GM11168 (cell line): ENCODE data around the gene NHERF2.
"Not testable (repeated sequence)": the region's sequence is repeated elsewhere in the genome, so short reads cannot be mapped to it uniquely, and the experiment has no call there.

Source experiments
- in situ Hi-C: fragments of 300-500 bp; cut with MboI; formaldehyde crosslinking; loops from one replicate; pipeline ENCODE4 v1.12.0; 2022; ENCODE audit warnings: low sequenced_read_pairs; ENCODE audit not compliant: unreplicated experiment

The NHERF2 gene

DNA sequence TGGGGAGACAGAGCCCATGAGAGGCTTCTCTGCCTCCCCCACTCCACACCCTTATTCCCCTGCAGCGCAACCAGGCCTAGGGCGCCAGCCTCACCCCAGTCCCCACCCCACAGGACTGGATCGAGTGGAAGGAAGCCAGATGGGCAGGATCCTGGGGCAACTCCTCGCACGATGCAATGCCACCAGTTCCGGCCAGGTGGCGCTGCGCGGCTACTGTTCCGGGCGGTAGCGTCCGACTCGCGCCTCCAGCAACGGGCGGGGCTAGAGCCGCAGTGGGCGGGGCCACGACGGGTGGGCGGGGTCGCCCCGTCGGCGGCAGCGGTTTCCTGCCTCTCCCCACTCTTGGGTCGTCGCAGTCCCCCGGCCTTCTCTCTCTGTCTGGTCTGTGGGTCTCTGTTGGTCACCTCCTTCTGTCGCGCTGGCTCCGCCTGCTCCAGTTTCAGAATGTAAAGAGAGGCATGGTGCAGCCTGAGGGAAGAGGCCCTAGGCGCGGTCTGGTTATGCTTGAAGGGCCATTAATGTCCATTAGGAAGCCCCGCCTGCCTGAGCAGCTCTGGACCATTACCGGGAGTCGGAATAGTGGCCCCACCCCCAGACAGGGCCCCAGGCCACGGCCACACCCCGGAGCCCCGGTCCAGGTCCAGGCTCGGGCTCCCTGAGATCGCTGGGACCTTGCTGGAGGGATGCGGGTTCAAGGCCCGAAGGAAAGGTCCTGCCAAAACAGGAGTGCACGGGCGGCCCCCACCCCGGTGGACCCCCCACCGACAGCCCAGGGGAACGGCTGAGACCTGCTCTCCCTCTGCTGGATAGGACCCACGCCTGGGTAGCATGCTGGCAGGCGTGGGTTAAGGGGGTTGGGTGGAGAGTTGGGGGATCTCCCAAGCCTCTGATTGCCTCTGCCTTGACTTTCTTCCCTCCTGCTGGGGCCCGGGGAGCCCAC lies 3.3 kb upstream of the NHERF2 start:
- in situ Hi-C loops: loop anchor here (25.0 kb wide), 1 partner anchor 464 kb away; the partner anchor contains the start of gene TBC1D24

DNA sequence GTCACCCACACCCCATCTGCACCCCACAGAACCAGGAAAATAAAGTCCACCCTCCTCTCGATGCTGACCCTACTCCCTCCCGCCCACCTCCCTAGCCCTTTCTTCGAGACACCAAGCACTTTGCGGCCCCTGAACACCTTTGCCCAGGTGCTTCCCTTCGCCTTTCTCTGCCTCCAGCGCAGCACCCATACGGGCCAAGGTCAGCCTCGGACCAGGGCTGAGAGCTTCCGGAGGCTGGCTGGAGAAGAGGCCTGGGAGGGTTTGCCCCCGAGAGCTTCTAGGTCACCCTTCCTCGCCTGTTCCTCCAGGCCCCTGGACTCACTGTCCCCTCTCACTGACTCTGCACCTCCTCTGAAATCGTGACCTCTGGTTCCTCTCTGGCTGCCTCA lies 2.7 kb upstream of the NHERF2 start:
- in situ Hi-C loops: loop anchor here (25.0 kb wide), 1 partner anchor 463 kb away; the partner anchor contains the start of gene TBC1D24

DNA sequence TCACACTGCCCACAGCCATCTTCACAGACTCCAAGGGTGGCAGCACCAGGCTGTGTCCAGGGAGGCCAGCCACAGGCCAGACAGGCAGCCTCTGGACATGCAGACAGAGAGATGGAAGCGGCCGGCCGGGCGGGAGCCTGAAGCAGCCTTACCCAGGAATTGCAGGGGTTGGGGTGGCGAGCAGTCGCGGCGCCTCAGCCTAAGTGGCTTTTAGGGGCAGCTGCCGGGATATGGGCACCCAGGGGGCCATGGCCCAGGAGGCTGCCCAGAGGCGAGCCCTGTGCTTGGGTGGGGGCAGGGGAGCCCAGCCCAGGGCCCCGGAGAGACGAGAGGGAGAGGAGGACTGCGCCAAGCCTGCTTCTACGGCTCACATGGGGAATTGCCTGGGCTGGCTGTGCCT lies 1.5 kb upstream of the NHERF2 start:
- in situ Hi-C loops: no loop called here

- in situ Hi-C loops: no loop called here
Observed at GRCh38 chr16:2025878-2026460, 733 bp upstream of the NHERF2 start.

GRCh38 chr16:2027024-2028010 lies 615 bp downstream of the NHERF2 start:
- in situ Hi-C loops: no loop called here

GRCh38 chr16:2028146-2028545 lies 1.4 kb downstream of the NHERF2 start:
- in situ Hi-C loops: no loop called here

DNA sequence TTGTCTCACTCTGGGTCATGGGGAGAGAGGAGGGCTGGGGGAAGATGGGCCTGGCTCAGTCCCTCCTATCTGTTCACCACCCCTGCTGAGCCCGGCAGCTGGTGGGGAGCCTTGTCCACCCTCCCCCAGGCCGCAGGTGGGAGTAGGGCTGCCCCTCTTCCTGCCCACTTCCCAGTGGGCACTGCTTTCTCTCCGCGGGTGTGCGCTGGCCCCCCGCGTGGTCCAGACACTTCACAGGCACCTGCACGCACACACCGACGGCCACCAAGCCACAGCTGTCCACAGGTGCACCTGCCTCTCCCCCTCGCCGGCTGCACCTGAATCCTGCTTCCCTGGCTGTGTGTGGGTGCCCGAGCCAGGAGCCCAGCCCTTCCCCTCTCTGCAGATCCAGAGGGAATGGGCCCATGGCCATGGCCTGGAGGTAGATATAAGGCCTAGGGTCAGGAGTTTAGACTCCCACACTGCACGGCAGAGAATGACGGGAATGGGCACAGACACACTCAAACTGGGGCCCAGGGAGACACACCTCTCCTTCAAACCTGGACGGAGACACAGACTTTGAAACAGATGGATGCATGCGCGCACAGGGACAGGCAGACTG lies 2.0 kb downstream of the NHERF2 start:
- in situ Hi-C loops: no loop called here

- in situ Hi-C loops: no loop called here
Observed at GRCh38 chr16:2029350-2029749, 2.6 kb downstream of the NHERF2 start.

DNA sequence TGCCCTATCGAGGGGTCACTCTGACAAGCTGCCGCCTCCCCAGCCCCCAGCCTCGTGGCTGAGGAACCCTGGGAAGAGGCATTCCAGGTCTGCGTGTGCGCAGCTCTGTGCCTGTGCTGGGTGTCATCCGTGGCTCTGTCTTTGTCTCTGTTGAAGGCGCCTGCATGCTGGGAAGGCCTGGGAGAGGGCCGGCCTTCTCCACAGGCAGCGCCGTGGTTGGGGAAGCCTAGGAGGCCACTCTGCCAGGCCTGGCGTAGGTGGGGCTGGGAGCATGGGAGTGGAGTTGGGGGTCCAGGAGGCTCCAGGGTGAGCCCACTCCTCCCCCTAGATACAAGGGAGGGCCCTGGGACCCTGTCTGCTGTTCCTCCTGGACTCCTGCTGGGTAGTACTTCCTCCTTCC lies 3.3 kb downstream of the NHERF2 start:
- in situ Hi-C loops: no loop called here

DNA sequence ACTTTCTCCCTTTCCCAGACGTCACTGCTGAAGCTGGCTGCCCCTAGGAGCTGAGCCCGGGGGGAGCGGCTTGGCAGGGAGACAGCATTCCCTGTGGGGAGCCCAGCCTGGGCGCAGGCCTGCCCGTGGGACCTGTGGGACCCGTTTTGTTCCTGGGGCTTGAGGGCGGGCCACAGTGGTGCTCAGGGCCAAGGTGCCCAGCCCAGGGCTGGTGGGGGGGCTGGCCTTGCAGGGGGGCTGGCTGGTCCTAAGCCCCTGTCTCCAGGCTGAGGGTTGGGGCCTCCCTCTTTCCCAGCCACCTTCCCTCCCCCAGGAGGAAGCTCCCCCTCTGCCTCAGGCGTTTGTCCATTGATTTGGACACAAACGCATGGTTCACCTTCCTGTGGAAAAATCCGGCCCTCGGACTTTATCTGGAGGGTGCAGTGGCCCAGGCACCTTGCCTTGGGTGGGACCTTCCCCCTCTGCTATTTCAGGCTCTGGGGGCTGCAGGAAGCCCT lies 4.4 kb downstream of the NHERF2 start:
- in situ Hi-C loops: no loop called here

- in situ Hi-C loops: no loop called here
Observed at GRCh38 chr16:2032285-2033056, 5.8 kb downstream of the NHERF2 start.

DNA sequence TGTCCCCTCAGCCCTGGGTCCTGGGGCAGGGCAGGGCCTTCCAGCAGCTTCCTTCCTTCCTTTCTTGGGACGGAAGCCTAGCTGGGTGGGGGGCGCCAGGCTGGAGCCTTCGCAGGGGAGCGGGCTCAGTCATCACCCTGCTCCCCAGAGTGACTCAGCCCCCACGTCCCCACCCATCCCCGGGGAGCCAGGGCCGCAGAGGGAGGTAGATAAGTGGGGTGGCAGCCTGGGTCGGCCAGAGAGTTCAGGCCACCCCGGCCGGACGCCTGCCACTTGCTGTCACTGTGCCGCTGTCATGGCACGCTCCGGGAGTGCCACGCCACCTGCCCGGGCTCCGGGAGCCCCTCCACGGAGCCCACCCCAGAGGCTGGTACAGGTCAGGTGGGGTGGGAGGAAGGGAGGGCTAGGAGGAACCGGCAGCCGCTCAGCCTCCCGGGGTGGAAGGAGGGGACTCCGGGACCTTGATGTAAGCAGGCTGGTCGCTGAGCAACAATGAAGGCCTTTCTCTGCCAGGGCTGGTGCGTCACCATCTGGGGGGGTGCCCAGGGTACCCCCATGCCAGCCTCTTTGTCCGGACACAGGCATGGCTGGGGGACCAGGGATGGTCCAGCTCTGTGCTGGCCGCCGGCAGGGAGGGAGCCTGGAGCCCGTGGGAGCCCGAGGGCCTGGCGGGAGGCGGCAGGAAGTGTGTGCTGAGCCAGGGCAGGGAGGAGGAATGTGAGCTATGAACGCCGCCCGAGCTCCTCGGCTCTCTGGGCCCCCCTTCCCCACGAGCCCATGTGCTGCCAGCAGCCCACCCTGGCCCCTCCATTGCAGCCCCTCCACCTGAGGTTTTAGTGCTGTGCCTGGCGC lies 6.6 kb downstream of the NHERF2 start:
- in situ Hi-C loops: no loop called here

DNA sequence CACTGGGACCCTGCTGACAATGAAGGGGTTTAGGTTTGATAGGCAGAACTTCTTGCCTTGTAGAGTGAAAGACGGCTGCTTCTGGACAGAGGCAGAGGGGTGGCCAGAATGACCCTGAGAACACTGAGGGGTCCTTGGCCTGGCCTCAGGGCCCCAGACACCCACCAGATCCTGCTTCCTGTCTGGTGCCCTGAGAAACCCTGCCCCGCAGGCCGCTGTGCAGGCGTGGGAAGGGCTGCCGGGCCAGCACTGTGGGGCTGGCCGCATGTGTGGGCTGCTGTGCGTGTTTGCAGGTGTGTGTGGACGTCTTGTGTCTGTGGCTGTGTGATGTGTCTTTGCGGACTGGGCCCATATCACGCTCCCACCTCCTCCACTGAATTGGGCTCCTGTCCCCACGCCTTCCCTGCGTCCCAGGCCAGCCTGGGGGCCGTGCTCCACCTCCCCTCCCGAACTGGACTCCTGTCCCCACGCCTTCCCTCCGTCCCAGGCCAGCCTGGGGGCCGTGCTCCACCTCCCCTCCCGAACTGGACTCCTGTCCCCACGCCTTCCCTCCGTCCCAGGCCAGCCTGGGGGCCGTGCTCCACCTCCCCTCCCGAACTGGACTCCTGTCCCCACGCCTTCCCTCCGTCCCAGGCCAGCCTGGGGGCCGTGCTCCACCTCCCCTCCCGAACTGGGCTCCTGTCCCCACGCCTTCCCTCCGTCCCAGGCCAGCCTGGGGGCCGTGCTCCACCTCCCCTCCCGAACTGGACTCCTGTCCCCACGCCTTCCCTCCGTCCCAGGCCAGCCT lies 7.4 kb downstream of the NHERF2 start:
- in situ Hi-C loops: not testable (repeated sequence)

DNA sequence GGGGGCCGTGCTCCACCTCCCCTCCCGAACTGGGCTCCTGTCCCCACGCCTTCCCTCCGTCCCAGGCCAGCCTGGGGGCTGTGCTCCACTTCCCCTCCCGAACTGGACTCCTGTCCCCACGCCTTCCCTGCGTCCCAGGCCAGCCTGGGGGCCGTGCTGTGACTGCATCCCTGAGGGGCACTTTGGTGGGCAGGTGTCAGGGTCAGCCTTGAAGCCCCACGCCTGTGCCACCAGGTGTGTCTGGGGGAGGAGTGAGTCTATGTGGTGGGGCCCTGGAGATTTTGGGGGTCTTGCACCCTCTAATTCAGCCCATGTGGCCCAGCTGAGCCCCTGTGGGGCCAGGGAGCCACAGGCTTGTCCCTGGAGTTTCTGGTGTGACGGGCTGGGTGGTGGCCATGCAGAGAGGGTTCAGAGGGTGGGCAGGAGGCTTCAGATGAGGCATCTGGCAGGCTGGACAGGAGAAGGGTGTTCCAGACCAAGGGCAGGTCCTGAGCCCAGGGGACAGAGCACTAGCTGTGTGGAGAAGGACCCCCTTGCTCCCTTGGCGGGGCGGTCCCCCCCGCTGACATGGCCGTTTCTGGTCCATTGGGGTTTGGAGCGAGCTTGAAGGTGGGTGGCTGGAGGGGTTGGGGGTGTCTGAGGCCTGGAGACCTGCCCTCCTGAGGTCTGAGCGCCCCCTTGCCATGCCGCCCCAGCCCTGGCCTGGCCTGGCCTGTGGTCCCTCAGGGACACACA lies 8.2 kb downstream of the NHERF2 start:
- in situ Hi-C loops: no loop called here

DNA sequence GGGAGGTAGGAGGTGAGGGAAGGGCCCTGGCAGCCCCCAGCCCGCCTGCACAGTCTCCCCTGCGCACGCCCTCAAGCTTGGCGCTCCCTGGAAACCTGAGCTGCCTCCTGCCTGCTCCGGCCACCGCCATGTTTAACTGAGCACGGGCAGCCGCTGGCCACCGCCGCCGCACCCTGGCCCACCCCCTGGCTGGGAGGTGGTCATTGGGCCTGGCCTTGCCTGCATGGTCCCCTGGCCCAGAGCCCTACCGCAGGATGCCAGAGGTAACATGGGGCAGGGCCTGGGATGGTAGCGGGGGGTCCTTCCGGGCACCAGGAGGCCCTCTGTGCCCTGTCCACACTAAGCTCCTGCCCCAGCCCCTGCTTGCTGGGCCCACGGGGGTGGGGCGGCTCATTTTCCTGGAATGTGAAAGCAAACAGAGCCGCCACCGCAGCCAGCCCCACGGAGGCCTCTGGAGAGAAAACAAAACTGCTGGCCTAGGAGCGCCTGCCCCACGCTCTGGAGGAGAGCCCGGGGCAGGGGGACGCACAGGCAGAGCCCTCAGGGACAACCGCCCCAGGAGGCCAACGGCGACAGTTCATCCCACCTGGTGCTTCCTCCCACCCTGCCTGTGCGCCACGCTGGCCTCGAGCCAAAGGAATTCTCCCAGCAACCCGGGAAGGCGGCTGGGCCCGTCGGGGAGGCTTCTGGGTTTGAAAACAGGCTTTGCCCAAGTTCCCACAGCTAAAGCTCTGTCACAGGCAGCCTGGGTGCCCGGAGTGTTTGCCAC lies 8.9 kb downstream of the NHERF2 start:
- in situ Hi-C loops: no loop called here
